Measurements from ENCODE around the gene ERG28. TPM values are rescaled to one million over a fixed set of nuclear protein-coding genes. Genes with fewer than 3 reads are reported as not detected.

ERG28 gene
- total and polyA plus RNA-seq, 7 donors, result 3.6 to 6.4 (median 5.2) TPM

GRCh38 chr14:75685910-75686309, 25.2 kb upstream of the ERG28 start:
- ATAC-seq (no peak), DNase-seq (no peak)
- intact Hi-C loops (cut with DNase I), result no loop called here
- Histone ChIP-seq H3K9me3 (no peaks in the 10 kb centered on the region), H3K4me3 (no peak overlapping the region), H3K27me3 (ENCODE audit: insufficient read depth in 3 of 3, low read length in 2 of 3) (no peaks in the 10 kb centered on the region), H3K27ac (no peak overlapping the region), H3K4me1 (no peaks in the 10 kb centered on the region), H3K36me3 (ENCODE audit: insufficient read depth in 1 of 2, low read depth in 1 of 2) (peaks cover 0 to 27% of the 10 kb centered on the region in 2 donors)
- 89 to 95% (median 89%) methylated on average over 2 of the region's 2 CpGs for WGBS, 3 donors
- no peak for TF ChIP-seq CTCF (IDR thresholded peaks at IDR 0.05)

GRCh38 chr14:75675265-75675960, 14.7 kb upstream of the ERG28 start:
- no peaks in the 10 kb centered on the region for H3K27me3 ChIP-seq (ENCODE audit: insufficient read depth in 3 of 3, low read length in 2 of 3)
- H3K4me1 ChIP-seq, result no peaks in the 10 kb centered on the region
- H3K9me3 ChIP-seq, result no peaks in the 10 kb centered on the region
- no peak overlapping the region for H3K27ac ChIP-seq
- TF ChIP-seq CTCF (IDR thresholded peaks at IDR 0.05), result no peak
- WGBS, 3 donors, result 77 to 86% (median 82%) methylated on average over 2 of the region's 2 CpGs
- no peak for ATAC-seq
- peaks cover 0 to 6% of the 10 kb centered on the region in 2 donors for H3K36me3 ChIP-seq (ENCODE audit: insufficient read depth in 1 of 2, low read depth in 1 of 2)
- intact Hi-C loops (cut with DNase I), result no loop called here
- no peak overlapping the region for H3K4me3 ChIP-seq
- no peak for DNase-seq

- 97 to 99% (median 98%) methylated on average over 4 of the region's 4 CpGs for WGBS, 3 donors
- intact Hi-C loops (cut with DNase I), result no loop called here
- ATAC-seq, result no peak
These were observed 12.8 kb upstream of the ERG28 start for GRCh38 chr14:75673345-75674035.

GRCh38 chr14:75672605-75673192, 12.0 kb upstream of the ERG28 start:
- Histone ChIP-seq H3K27ac (no peak overlapping the region), H3K4me3 (no peak overlapping the region), H3K36me3 (ENCODE audit: insufficient read depth in 1 of 2, low read depth in 1 of 2) (peaks cover 0 to 23% of the 10 kb centered on the region in 2 donors), H3K9me3 (no peaks in the 10 kb centered on the region), H3K27me3 (ENCODE audit: insufficient read depth in 3 of 3, low read length in 2 of 3) (no peaks in the 10 kb centered on the region), H3K4me1 (no peaks in the 10 kb centered on the region)
- ATAC-seq (no peak), DNase-seq (no peak)
- TF ChIP-seq CTCF (IDR thresholded peaks at IDR 0.05), result no peak
- 89 to 100% (median 96%) methylated on average over 1 of the region's 1 CpG for WGBS, 3 donors
- intact Hi-C loops (cut with DNase I), result loop anchor here in 1 of 2 donors (1.0 kb wide), 1 partner anchor 16 kb away; no protein-coding TSS in a partner anchor

More at GRCh38 chr14:75673345-75674035, 12.8 kb upstream of the ERG28 start:
- Histone ChIP-seq H3K27ac (no peak overlapping the region), H3K9me3 (no peaks in the 10 kb centered on the region), H3K4me3 (no peak overlapping the region), H3K4me1 (no peaks in the 10 kb centered on the region), H3K27me3 (ENCODE audit: insufficient read depth in 3 of 3, low read length in 2 of 3) (no peaks in the 10 kb centered on the region), H3K36me3 (ENCODE audit: insufficient read depth in 1 of 2, low read depth in 1 of 2) (peaks cover 0 to 23% of the 10 kb centered on the region in 2 donors)
- TF ChIP-seq CTCF (IDR thresholded peaks at IDR 0.05), result no peak
- DNase-seq, result no peak

Data from psoas muscle (tissue), 8 donors.